Neural crest cell (in vitro differentiated cells): ENCODE results near the gene ABCC2. TPM values are rescaled to one million over a fixed set of nuclear protein-coding genes. Genes with fewer than 3 reads are reported as not detected.
"Not testable (repeated sequence)": the region's sequence is repeated elsewhere in the genome, so short reads cannot be mapped to it uniquely, and the experiment has no call there.

ENCODE experiments used
- DNase-seq: peaks from one replicate; pipeline ENCODE4 v3.0.0; 2021; ENCODE audit warnings: low read depth, mixed read lengths, low spot score
- H3K27ac Mint-ChIP-seq: one replicate; pipeline ENCODE4 v1.8.0; 2021; ENCODE audit warnings: mild to moderate bottlenecking, mixed read lengths; ENCODE audit not compliant: unreplicated experiment
- H3K27me3 Mint-ChIP-seq: 2 replicates; pipeline ENCODE4 v1.8.0; 2021; ENCODE audit warnings: low read depth, mild to moderate bottlenecking, mixed read lengths
- H3K36me3 Mint-ChIP-seq: 2 replicates; pipeline ENCODE4 v1.8.0; 2021; ENCODE audit warnings: low read depth, mild to moderate bottlenecking, mixed read lengths
- H3K4me1 Mint-ChIP-seq: 2 replicates; pipeline ENCODE4 v1.8.0; 2021; ENCODE audit warnings: mixed read lengths
- H3K4me3 Mint-ChIP-seq: one replicate; pipeline ENCODE4 v1.8.0; 2021; ENCODE audit warnings: mild to moderate bottlenecking, mixed read lengths
- H3K9me3 Mint-ChIP-seq: 2 replicates; pipeline ENCODE4 v1.8.0; 2021; ENCODE audit warnings: mixed read lengths
- total RNA-seq: library from RNA; stranded (reverse); gene quantifications from 2 replicates; pipeline ENCODE4 v1.2.1, GENCODE V29; 2021
- TF ChIP-seq, protein P1 (sequence below): fragments of 200-600 bp; sonication (generic); conservative IDR thresholded peaks from 2 replicates; pipeline ENCODE4 v1.5.0; 2021; ENCODE audit warnings: antibody characterized with exemption, mild to moderate bottlenecking

The ABCC2 gene
- total RNA-seq, 1 donor from 2014 or later, result 5.9 TPM

DNA sequence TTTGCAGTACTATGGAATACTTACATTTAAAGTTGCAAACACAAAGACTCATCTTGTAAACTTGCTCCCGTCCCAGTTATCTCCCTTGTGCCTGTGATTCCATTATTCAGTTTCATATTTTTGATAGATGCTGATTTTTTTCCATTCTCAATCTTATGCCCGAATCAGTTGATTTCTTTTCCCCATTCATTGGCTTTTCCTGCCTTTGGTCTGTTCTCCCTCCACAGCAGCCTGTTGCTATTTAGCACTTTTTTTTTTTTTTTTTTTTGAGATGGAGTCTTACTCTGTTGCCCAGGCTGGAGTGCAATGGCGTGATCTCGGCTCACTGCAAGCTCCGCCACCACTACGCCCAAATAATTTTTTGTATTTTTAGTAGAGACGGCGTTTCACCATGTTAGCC is 78.0 kb downstream of the ABCC2 start:
- H3K27me3 Mint-ChIP-seq, result peaks cover 6% of the 10 kb centered on the region
- no peak for DNase-seq
- H3K9me3 Mint-ChIP-seq, result peaks cover 3% of the 10 kb centered on the region
- no peak overlapping the region for H3K27ac Mint-ChIP-seq
- H3K4me3 Mint-ChIP-seq, result no peak overlapping the region
- TF ChIP-seq, protein P1, sequence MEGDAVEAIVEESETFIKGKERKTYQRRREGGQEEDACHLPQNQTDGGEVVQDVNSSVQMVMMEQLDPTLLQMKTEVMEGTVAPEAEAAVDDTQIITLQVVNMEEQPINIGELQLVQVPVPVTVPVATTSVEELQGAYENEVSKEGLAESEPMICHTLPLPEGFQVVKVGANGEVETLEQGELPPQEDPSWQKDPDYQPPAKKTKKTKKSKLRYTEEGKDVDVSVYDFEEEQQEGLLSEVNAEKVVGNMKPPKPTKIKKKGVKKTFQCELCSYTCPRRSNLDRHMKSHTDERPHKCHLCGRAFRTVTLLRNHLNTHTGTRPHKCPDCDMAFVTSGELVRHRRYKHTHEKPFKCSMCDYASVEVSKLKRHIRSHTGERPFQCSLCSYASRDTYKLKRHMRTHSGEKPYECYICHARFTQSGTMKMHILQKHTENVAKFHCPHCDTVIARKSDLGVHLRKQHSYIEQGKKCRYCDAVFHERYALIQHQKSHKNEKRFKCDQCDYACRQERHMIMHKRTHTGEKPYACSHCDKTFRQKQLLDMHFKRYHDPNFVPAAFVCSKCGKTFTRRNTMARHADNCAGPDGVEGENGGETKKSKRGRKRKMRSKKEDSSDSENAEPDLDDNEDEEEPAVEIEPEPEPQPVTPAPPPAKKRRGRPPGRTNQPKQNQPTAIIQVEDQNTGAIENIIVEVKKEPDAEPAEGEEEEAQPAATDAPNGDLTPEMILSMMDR, result no peak
- peaks cover 3% of the 10 kb centered on the region for H3K36me3 Mint-ChIP-seq
- H3K4me1 Mint-ChIP-seq, result no peaks in the 10 kb centered on the region

DNA sequence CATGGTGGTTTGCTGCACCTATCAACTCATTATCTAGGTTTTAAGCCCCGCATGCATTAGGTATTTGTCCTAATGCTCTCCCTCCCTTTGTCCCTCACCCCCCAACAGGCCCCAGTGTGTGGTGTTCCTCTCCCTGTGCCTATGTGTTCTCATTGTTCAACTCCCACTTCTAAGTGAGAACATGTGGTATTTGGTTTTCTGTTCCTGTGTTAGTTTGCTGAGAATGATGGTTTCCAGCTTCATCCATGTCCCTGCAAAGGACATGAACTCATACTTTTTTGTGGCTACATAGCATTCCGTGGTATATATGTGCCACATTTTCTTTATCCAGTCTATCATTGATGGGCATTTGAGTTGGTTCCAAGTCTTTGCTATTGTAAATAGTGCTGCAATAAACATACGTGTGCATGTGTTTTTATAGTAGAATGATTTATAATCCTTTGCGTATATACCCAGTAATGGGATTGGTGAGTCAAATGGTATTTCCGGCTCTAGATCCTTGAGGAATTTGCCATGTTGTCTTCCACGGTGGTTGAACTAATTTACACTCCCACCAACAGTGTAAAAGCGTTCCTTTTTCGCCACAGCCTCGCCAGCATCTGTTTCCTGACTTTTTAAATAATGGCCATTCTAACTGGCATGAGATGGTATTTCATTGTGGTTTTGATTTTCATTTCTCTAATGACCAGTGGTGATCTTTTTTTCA is 81.2 kb downstream of the ABCC2 start:
- not testable (repeated sequence) for H3K4me1 Mint-ChIP-seq, H3K36me3 Mint-ChIP-seq, H3K4me3 Mint-ChIP-seq, H3K27ac Mint-ChIP-seq, DNase-seq
- peaks cover 10% of the 10 kb centered on the region for H3K27me3 Mint-ChIP-seq
- peaks cover 17% of the 10 kb centered on the region for H3K9me3 Mint-ChIP-seq

DNA sequence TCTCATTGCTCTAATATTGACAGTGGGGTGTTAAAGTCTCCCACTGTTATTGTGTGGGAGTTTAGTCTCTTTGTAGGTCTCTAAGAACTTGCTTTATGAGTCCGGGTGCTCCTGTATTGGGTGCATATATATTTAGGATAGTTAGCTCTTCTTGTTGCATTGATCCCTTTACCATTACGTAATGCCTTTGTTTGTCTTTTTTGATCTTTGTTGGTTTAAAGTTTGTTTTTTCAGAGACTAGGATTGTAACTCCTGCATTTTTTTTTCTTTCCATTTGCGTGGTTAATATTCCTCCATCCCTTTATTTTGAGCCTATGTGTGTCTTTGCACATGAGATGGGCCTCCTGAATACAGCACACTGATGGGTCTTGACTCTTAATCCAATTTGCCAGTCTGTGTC is 84.8 kb downstream of the ABCC2 start:
- not testable (repeated sequence) for H3K4me3 Mint-ChIP-seq, H3K4me1 Mint-ChIP-seq, H3K27ac Mint-ChIP-seq, H3K36me3 Mint-ChIP-seq, DNase-seq
- Mint-ChIP-seq H3K27me3 (peaks cover 10% of the 10 kb centered on the region), H3K9me3 (peaks cover 17% of the 10 kb centered on the region)

DNA sequence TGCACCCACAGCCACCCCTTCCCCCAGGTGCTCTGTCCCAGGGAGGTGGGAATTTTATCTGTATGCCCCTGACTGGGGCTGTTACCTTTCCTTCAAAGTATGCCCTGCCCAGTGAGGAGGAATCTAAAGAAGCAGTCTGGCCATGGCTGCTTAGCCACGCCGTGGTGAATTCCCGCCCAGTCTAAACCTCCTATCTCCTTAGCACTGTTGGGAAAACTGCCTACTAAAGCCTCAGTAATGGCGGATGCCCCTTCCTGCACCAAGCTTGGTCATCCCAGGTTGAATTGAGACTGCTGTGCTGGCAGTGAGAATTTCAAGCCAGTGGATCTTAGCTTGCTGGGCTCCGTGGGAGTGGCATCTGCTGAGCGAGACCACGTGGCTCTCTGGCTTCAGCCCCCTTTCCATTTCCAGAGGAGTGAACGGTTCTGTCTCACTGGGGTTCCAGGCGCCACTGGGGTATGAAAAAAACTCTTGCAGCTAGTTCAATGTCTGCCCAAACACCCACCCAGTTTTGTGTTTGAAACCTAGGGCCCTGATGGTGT is 87.2 kb downstream of the ABCC2 start:
- peaks cover 12% of the 10 kb centered on the region for H3K36me3 Mint-ChIP-seq
- H3K4me1 Mint-ChIP-seq, result no peaks in the 10 kb centered on the region
- peaks cover 6% of the 10 kb centered on the region for H3K27me3 Mint-ChIP-seq
- H3K4me3 Mint-ChIP-seq, result no peak overlapping the region
- TF ChIP-seq, protein P1, result no peak
- peaks cover 17% of the 10 kb centered on the region for H3K9me3 Mint-ChIP-seq
- no peak overlapping the region for H3K27ac Mint-ChIP-seq
- no peak for DNase-seq

DNA sequence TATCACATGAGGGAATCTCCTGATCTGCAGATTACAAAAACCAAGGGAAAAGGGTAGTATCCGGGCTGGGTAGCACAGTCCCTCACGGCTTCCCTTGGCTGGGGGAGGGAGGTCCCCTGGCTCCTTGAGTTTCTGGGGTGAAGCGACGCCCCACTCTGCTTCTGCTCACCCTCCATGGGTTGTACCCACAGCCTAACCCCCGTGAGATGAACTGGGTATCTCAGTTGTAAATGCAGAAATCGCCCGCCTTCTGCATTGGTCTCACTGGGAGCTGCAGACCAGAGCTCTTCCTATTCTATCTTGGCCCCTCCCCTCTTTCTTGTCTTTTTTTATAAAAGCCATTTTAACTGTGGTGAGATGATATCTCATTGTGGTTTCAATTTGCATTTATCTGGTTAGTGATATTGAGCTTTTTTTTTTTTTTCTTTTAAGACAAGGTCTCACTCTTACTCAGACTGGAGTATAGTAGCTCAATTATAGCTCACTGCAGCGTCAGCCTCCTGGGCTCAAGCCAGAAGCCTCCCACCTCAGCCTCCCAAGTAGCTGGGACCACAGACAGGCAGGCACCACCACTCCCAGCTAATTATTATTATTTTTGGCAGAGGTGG is 87.8 kb downstream of the ABCC2 start:
- Mint-ChIP-seq H3K9me3 (peaks cover 17% of the 10 kb centered on the region), H3K4me3 (no peak overlapping the region), H3K27ac (no peak overlapping the region), H3K27me3 (peaks cover 6% of the 10 kb centered on the region), H3K4me1 (no peaks in the 10 kb centered on the region), H3K36me3 (peaks cover 13% of the 10 kb centered on the region)
- DNase-seq, result no peak
- TF ChIP-seq, protein P1, result no peak

DNA sequence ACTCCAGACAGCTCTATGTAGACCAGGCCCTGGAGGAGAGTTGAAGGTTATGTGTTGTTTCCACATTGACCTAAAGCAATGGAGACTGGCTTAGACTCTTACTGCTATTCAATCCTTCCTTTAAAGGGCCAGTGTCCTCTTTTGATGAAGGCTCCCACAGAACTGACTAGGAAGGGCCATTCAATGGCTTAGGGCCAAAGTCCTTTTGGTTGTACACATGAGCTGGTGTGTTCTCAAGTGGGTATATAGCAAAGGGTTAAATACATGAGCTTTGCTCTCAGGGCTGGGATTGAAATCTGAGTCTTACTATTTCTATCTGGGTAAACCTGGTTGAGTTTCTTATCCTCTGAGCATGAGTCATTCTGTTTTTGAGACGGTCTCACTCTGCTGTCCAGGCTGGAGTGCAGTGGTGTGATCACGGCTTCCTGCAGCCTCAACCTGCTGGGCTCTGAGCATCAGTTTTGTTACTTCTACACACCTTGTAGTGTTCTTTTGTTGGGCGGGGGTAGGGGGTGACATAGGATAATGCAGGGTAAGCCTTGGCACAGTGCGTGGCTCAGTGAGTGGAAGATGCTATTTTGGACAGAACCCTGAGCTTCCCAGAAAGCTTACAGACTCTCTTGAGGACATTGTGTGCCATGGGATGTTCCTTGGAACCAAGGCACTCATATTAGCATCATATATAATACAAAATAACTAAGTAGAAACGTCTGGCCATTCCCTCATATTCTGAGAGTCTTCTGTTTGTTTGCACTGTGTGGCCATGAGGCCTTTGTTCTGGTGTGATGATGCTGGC is 90.1 kb downstream of the ABCC2 start:
- Mint-ChIP-seq H3K36me3 (peaks cover 24% of the 10 kb centered on the region), H3K9me3 (peaks cover 4% of the 10 kb centered on the region), H3K4me3 (no peak overlapping the region), H3K27ac (no peak overlapping the region), H3K27me3 (no peaks in the 10 kb centered on the region), H3K4me1 (no peaks in the 10 kb centered on the region)
- TF ChIP-seq, protein P1, result no peak
- no peak for DNase-seq
